Hepatocyte (in vitro differentiated cells): Measurements from ENCODE around the gene UTP15. TPM values are rescaled to one million over a fixed set of nuclear protein-coding genes. Genes with fewer than 3 reads are reported as not detected.

Experiments
- DNase-seq: peaks from one replicate; pipeline ENCODE4 v3.0.0-alpha.2; 2016; ENCODE audit warnings: low spot score
- H2AFZ ChIP-seq: fragments of 200-600 bp; sonication (generic); 2 replicates; pipeline ENCODE4 v1.6.0; 2016; ENCODE audit warnings: antibody characterized with exemption, mild to moderate bottlenecking
- H3K27ac ChIP-seq: fragments of 200-600 bp; sonication (generic); 2 replicates; pipeline ENCODE4 v1.5.1; 2016; ENCODE audit warnings: mild to moderate bottlenecking
- H3K27me3 ChIP-seq: fragments of 200-600 bp; sonication (generic); 2 replicates; pipeline ENCODE4 v1.6.1; 2016
- H3K36me3 ChIP-seq: fragments of 200-600 bp; sonication (generic); replicated peaks from 2 replicates; pipeline ENCODE4 v1.5.1; 2016; ENCODE audit warnings: low read depth; ENCODE audit not compliant: insufficient read depth
- H3K4me1 ChIP-seq: fragments of 200-600 bp; sonication (generic); 2 replicates; pipeline ENCODE4 v1.5.1; 2016; ENCODE audit warnings: mild to moderate bottlenecking, moderate library complexity; ENCODE audit not compliant: insufficient read depth
- H3K4me2 ChIP-seq: fragments of 200-600 bp; sonication (generic); 2 replicates; pipeline ENCODE4 v1.6.0; 2016
- H3K4me3 ChIP-seq: fragments of 200-600 bp; sonication (generic); 2 replicates; pipeline ENCODE4 v1.5.1; 2016; ENCODE audit warnings: mild to moderate bottlenecking
- H3K79me2 ChIP-seq: fragments of 200-600 bp; sonication (generic); 2 replicates; pipeline ENCODE4 v1.6.0; 2017; ENCODE audit warnings: mild to moderate bottlenecking
- H3K9me2 ChIP-seq: fragments of 200-600 bp; sonication (generic); replicated peaks from 2 replicates; pipeline ENCODE4 v1.6.0; 2017; ENCODE audit warnings: mild to moderate bottlenecking; ENCODE audit not compliant: insufficient read depth
- H3K9me3 ChIP-seq: fragments of 200-600 bp; sonication (generic); 2 replicates; pipeline ENCODE4 v1.5.1; 2016; ENCODE audit warnings: low read depth, mild to moderate bottlenecking
- H4K20me1 ChIP-seq: fragments of 200-600 bp; sonication (generic); 2 replicates; pipeline ENCODE4 v1.6.0; 2016; ENCODE audit warnings: mild to moderate bottlenecking; ENCODE audit not compliant: insufficient read depth, poor library complexity, severe bottlenecking
- EZH2 ChIP-seq: fragments of 200-600 bp; sonication (generic); IDR thresholded peaks from 2 replicates; pipeline ENCODE4 v1.6.1; 2016; ENCODE audit warnings: antibody characterized with exemption, mild to moderate bottlenecking, borderline replicate concordance
- EZH2phosphoT487 ChIP-seq: fragments of 200-600 bp; sonication (generic); IDR thresholded peaks from one replicate; pipeline ENCODE4 v1.6.1; 2018; ENCODE audit warnings: antibody characterized with exemption, mild to moderate bottlenecking, low read depth, moderate library complexity; ENCODE audit not compliant: unreplicated experiment, severe bottlenecking
- WGBS: methylation state at CpG from one replicate; pipeline ENCODE4 v1.1.6; 2016; ENCODE audit warnings: low lambda C conversion rate; ENCODE audit errors: missing lambda C conversion rate; 5-methylcytosine and 5-hydroxymethylcytosine counted together
- polyA plus RNA-seq: library from polyadenylated mRNA; unstranded; fragments of >200 nt; fragmentation: Nextera tagmentation; extraction: Ambion mirVana; gene quantifications from 2 replicates; pipeline ENCODE4 v1.2.1, GENCODE V29; 2016
- total RNA-seq: library from RNA; depleted of rRNA; stranded (reverse); fragments of >200 nt; gene quantifications from 2 replicates; pipeline ENCODE4 v1.2.3, GENCODE V29; 2014
- TF ChIP-seq, protein P1 (sequence below): fragments of 200-600 bp; sonication (generic); IDR thresholded peaks from 2 replicates; pipeline ENCODE4 v1.5.1; 2016; ENCODE audit warnings: antibody characterized with exemption, mild to moderate bottlenecking; ENCODE audit not compliant: poor library complexity

UTP15 gene
- total and polyA plus RNA-seq, 2 experiments from 2014 or later = 11.0 to 20.7 TPM

DNA sequence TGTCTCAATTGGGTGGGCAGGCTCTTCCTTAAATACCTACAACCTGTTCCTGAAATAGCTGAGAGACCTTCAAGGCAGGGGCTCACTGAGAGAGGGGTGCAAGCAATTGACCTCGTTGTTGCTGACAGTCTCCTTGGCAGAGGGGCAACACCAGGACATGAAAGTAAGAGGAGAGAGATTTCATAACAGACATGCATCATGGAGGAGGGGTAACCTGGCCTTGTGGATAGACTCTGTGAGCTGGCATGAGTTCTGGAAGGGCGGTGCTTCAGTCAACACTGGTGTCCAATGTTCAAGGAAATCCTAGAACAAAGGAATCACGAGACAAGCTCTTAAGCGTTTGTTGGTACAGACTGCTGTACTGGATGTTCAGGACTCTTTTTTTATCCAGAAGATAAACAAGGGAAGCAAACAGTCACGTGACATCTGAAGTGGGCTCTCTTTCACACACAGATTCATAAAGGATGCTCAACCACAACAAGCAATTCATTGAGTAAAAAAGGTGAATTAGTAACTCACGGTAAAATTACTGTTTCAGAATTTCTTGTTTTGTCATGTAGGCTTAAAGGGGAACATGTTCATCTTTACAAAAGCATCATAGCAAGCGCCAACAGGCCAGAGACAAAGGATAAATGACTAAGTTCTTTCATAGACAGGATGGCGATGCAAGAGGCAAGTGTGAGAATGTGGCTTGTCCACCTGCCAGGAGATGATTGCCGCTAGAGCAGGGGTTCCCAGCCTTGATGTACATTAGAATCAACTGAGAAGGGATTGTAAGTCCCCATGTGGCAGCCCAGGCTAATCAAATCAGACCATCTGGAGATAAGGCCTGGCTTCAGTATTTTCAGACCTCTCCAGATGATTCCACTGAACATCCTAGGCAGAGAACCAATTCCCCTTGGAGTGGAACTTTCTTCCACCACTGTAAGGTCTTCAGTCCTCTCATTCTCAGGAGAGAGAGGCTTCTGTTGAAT lies 20.8 kb upstream of the UTP15 start:
- peak overlapping the region; percentile 81 for H3K27ac ChIP-seq
- no peaks in the 10 kb centered on the region for H4K20me1 ChIP-seq
- no peaks in the 10 kb centered on the region for H3K9me3 ChIP-seq
- no peaks in the 10 kb centered on the region for H3K9me2 ChIP-seq
- no peak overlapping the region for H3K4me2 ChIP-seq
- TF ChIP-seq EZH2phosphoT487 = no peak
- TF ChIP-seq, protein P1, sequence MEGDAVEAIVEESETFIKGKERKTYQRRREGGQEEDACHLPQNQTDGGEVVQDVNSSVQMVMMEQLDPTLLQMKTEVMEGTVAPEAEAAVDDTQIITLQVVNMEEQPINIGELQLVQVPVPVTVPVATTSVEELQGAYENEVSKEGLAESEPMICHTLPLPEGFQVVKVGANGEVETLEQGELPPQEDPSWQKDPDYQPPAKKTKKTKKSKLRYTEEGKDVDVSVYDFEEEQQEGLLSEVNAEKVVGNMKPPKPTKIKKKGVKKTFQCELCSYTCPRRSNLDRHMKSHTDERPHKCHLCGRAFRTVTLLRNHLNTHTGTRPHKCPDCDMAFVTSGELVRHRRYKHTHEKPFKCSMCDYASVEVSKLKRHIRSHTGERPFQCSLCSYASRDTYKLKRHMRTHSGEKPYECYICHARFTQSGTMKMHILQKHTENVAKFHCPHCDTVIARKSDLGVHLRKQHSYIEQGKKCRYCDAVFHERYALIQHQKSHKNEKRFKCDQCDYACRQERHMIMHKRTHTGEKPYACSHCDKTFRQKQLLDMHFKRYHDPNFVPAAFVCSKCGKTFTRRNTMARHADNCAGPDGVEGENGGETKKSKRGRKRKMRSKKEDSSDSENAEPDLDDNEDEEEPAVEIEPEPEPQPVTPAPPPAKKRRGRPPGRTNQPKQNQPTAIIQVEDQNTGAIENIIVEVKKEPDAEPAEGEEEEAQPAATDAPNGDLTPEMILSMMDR = no peak
- TF ChIP-seq EZH2 = no peak
- H3K36me3 ChIP-seq = no peaks in the 10 kb centered on the region
- peaks cover 18% of the 10 kb centered on the region for H3K4me1 ChIP-seq
- peak; percentile 89 for DNase-seq
- no peak overlapping the region for H3K4me3 ChIP-seq
- no peaks in the 10 kb centered on the region for H3K27me3 ChIP-seq
- WGBS = 74% methylated on average over 9 of the region's 9 CpGs
- no peaks in the 10 kb centered on the region for H3K79me2 ChIP-seq
- H2AFZ ChIP-seq = no peak overlapping the region

DNA sequence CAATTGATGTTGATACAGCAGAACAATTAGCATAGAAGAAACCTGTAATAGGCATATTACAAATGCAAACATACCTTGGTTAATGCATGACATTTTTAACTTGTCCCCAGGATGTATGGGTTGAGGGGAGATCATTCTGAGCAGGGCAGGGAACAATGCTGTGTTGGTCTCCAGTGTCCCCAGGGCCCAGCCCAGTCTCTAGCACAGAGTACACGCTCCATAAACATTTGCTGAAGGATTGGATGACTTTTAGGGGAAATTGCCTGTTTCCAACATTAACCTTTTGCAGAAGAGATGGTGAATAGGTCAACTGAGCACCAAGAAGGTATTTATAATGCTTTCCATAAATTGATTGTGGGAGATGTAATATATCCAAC lies 20.2 kb upstream of the UTP15 start:
- H3K9me3 ChIP-seq = no peaks in the 10 kb centered on the region
- no peaks in the 10 kb centered on the region for H3K79me2 ChIP-seq
- H3K4me2 ChIP-seq = no peak overlapping the region
- H3K4me1 ChIP-seq = peaks cover 18% of the 10 kb centered on the region
- no peak overlapping the region for H3K4me3 ChIP-seq
- TF ChIP-seq EZH2 (no peak), EZH2phosphoT487 (no peak)
- TF ChIP-seq, protein P1 = no peak
- H3K9me2 ChIP-seq = no peaks in the 10 kb centered on the region
- no peak for DNase-seq
- no peaks in the 10 kb centered on the region for H3K36me3 ChIP-seq
- no peaks in the 10 kb centered on the region for H3K27me3 ChIP-seq
- H4K20me1 ChIP-seq = no peaks in the 10 kb centered on the region
- no peak overlapping the region for H2AFZ ChIP-seq
- WGBS = 90% methylated on average over 1 of the region's 1 CpG
- H3K27ac ChIP-seq = peak overlapping the region; percentile 72

DNA sequence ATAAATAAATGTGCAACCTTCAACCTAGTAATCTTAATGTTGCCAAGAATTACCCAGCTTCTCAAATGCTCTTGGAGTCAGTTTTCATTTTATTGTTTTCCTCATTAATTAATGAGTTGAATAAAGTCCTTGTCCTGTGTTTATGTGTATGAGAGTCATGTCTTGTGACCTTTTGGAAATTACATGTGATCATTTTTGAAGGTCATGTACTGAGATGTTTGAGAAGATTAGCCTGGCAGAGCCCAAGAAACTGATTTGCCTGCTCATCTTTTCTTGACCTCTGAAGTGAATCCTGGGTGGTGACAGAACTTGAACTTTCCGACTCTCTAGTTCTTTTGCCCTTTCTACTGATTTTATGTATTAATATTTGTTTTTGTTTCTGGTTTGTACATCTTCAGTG lies 15.5 kb upstream of the UTP15 start:
- H3K9me3 ChIP-seq = no peaks in the 10 kb centered on the region
- no peak overlapping the region for H3K27ac ChIP-seq
- TF ChIP-seq, protein P1 = no peak
- TF ChIP-seq EZH2phosphoT487 = no peak
- no peak for TF ChIP-seq EZH2
- no peaks in the 10 kb centered on the region for H4K20me1 ChIP-seq
- H3K79me2 ChIP-seq = no peaks in the 10 kb centered on the region
- WGBS = 93% methylated on average over 1 of the region's 1 CpG
- H3K9me2 ChIP-seq = no peaks in the 10 kb centered on the region
- no peak overlapping the region for H3K4me3 ChIP-seq
- H2AFZ ChIP-seq = no peak overlapping the region
- no peak for DNase-seq
- peaks cover 5% of the 10 kb centered on the region for H3K4me1 ChIP-seq
- no peak overlapping the region for H3K4me2 ChIP-seq
- no peaks in the 10 kb centered on the region for H3K27me3 ChIP-seq
- no peaks in the 10 kb centered on the region for H3K36me3 ChIP-seq
